Heart left ventricle (tissue), 16 donors: ENCODE results near the gene SIM1. TPM values are rescaled to one million over a fixed set of nuclear protein-coding genes. Genes with fewer than 3 reads are reported as not detected.

Source experiments
- ATAC-seq, 4 donors: fragments of 200-7000 bp; cut with Tn5 transposase; one replicate each; pipeline ENCODE4 v1.9.1; 2020 to 2022; ENCODE audit warnings: moderate library complexity in 4 of 4, mild to moderate bottlenecking in 3 of 4, moderate number of reproducible peaks in 1 of 4
- DNase-seq, 5 donors: peaks; one replicate each; pipeline ENCODE4 v3.0.0-alpha.2; 2020
- H3K27ac ChIP-seq, 12 donors: fragments of 200-600 bp; sonication (generic) in 4 of 12; one replicate each; pipeline versions ENCODE4 v1.5.0 to v1.8.0; 2016 to 2022; ENCODE audit warnings: mild to moderate bottlenecking in 2 of 12
- H3K27me3 ChIP-seq, 9 donors: fragments of 200-600 bp; sonication (generic) in 2 of 9; one replicate each; pipeline versions ENCODE4 v1.5.1 to v1.8.0; 2016 to 2022; ENCODE audit warnings: mild to moderate bottlenecking in 3 of 9
- H3K36me3 ChIP-seq, 9 donors: fragments of 200-600 bp; sonication (generic) in 2 of 9; one replicate each; pipeline versions ENCODE4 v1.5.0 to v1.8.0; 2018 to 2022; ENCODE audit warnings: mild to moderate bottlenecking in 2 of 9
- H3K4me1 ChIP-seq, 12 donors: fragments of 200-600 bp; sonication (generic) in 4 of 12; one replicate each; pipeline versions ENCODE4 v1.5.0 to v1.8.0; 2016 to 2022; ENCODE audit warnings: mild to moderate bottlenecking in 3 of 12
- H3K4me3 ChIP-seq, 12 donors: fragments of 200-600 bp; sonication (generic) in 4 of 12; one replicate each; pipeline versions ENCODE4 v1.5.0 to v1.8.0; 2017 to 2022; ENCODE audit warnings: mild to moderate bottlenecking in 9 of 12, moderate library complexity in 4 of 12
- H3K9me3 ChIP-seq, 12 donors: fragments of 200-600 bp; sonication (generic) in 4 of 12; one replicate each; pipeline versions ENCODE4 v1.5.0 to v1.8.0; 2016 to 2022; ENCODE audit warnings: mild to moderate bottlenecking in 1 of 12
- POLR2A ChIP-seq, 2 donors: fragments of 450-650 bp; IDR thresholded peaks; one replicate each; pipeline ENCODE4 v1.6.1; 2017; ENCODE audit warnings: antibody characterized with exemption in 2 of 2, mild to moderate bottlenecking in 2 of 2, moderate library complexity in 2 of 2
- WGBS, 4 donors: extraction: QIAGEN DNeasy Blood & Tissue Kit in 2 of 4; methylation state at CpG; one replicate each; pipeline versions ENCODE4 v1.1.5 to v1.1.7; 2013 to 2018; 5-methylcytosine and 5-hydroxymethylcytosine counted together
- intact Hi-C, 10 donors: fragments of 100-400 bp; cut with DNase I; formaldehyde crosslinking; loops; one replicate each; pipeline versions ENCODE4 v1.11.1 to v1.14.2; 2022
- polyA plus RNA-seq, 2 donors: library from polyadenylated mRNA; stranded (reverse); fragments of 200-250 nt; gene quantifications; one replicate each; pipeline ENCODE4 v1.2.3, GENCODE V29; 2013
- total RNA-seq, 9 donors: library from RNA; depleted of rRNA in 2 of 9; stranded (reverse); fragments of >200 nt in 2 of 9; fragmentation: NEBNext Ultra II Directional in 3 of 9; extraction: Animal tissue kit (Norgen Biotek cat#: 25700) in 3 of 9; gene quantifications; one replicate each; pipeline versions ENCODE4 v1.1.0 to v1.2.4, GENCODE V29; 2016 to 2023
- TF ChIP-seq, protein P1 (sequence below), 12 donors: fragments of 200-600 bp; sonication (generic) in 4 of 12; IDR thresholded peaks; one replicate each; pipeline versions ENCODE4 v1.5.0 to v1.8.0; 2018 to 2022; ENCODE audit warnings: antibody characterized with exemption in 12 of 12, mild to moderate bottlenecking in 5 of 12
- donor health status: ischemic (EF 13 %, LVEDD 7.1; RV severe dilation, severe dysfunction).
- donor health status: healthy with polysubstance abuse.
- donor health status: DM: no; HTN: yes; CAD: no.
- donor health status: DM: no; HTN: no; CAD: no.
- donor health status: ischemic (EF 25% LVEDD 6.9; RV normal size, moderate dysfunction).
- donor health status: ischemic (EF 25% LVEDD 5.7; RV mildly dilated, moderate dysfunction).
- donor health status: healthy.
- donor health status: DM: yes; HTN: yes; CAD: no.
- donor health status: ischemic (EF 35%, LVEDD 5.7; RV mildly dilated, moderate dysfunction).
- donor health status: nonischemic (EF 11% LVEDD 7.7; RV severe dilation, severe dysfunction).
- donor health status: DM: yes; HTN: yes; CAD: no.
- donor health status: PGD.
- donor health status: ischemic (EF 29% LVEDD 5.4; RV normal size, mild dysfunction).
- donor health status: nonischemic (EF 23%, LVEDD 6.1; RV moderate dilation, normal function).

SIM1 gene
- total and polyA plus RNA-seq, 11 donors, result 0.50 TPM; not detected in 10

- ATAC-seq, result no peak
- Histone ChIP-seq H3K27ac (no peak overlapping the region), H3K9me3 (no peaks in the 10 kb centered on the region), H3K4me3 (no peak overlapping the region), H3K4me1 (no peaks in the 10 kb centered on the region), H3K36me3 (no peaks in the 10 kb centered on the region), H3K27me3 (peaks cover 0 to 4% (median 0%) of the 10 kb centered on the region in 9 donors)
- DNase-seq, result no peak
- no peak for TF ChIP-seq POLR2A (IDR thresholded peaks at IDR 0.05)
- TF ChIP-seq, protein P1, sequence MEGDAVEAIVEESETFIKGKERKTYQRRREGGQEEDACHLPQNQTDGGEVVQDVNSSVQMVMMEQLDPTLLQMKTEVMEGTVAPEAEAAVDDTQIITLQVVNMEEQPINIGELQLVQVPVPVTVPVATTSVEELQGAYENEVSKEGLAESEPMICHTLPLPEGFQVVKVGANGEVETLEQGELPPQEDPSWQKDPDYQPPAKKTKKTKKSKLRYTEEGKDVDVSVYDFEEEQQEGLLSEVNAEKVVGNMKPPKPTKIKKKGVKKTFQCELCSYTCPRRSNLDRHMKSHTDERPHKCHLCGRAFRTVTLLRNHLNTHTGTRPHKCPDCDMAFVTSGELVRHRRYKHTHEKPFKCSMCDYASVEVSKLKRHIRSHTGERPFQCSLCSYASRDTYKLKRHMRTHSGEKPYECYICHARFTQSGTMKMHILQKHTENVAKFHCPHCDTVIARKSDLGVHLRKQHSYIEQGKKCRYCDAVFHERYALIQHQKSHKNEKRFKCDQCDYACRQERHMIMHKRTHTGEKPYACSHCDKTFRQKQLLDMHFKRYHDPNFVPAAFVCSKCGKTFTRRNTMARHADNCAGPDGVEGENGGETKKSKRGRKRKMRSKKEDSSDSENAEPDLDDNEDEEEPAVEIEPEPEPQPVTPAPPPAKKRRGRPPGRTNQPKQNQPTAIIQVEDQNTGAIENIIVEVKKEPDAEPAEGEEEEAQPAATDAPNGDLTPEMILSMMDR (IDR thresholded peaks at IDR 0.05), result no peak
- intact Hi-C loops, result no loop called here
- 31 to 44% (median 34%) methylated on average over 3 of the region's 3 CpGs for WGBS, 4 donors
Measured at GRCh38 chr6:100388868-100389519, 75.7 kb downstream of the SIM1 start.

DNA sequence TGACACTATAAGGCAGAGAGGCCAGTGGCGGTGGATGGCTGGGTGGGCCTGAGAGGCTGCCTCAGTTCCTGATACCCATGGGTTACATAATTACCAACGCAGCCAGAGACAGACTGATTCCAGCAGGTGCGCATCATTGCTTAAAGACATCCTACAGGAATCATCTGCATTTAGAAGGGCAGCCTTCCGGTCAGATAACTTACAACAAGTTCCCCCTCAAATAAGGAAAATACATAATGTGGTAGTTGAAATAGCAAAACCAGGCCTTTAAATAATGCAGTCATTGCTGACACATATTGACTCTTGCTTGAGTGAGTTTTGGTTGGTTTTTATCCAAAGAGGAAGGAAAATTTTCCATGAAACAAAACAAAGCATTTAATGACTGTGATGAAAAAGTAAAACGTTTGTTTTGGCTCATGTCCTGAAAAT lies 81.9 kb downstream of the SIM1 start:
- Histone ChIP-seq H3K4me3 (no peak overlapping the region), H3K36me3 (no peaks in the 10 kb centered on the region), H3K27me3 (no peaks in the 10 kb centered on the region), H3K9me3 (no peaks in the 10 kb centered on the region), H3K27ac (no peak overlapping the region), H3K4me1 (no peaks in the 10 kb centered on the region)
- TF ChIP-seq, protein P1 (IDR thresholded peaks at IDR 0.05), result no peak
- no peak for TF ChIP-seq POLR2A (IDR thresholded peaks at IDR 0.05)
- 63 to 77% (median 73%) methylated on average over 5 of the region's 5 CpGs for WGBS, 4 donors
- no peak for DNase-seq
- intact Hi-C loops, result no loop called here
- no peak for ATAC-seq

GRCh38 chr6:100382031-100382430 lies 82.7 kb downstream of the SIM1 start:
- 87 to 92% (median 88%) methylated on average over 3 of the region's 3 CpGs for WGBS, 4 donors
- H3K9me3 ChIP-seq, result no peaks in the 10 kb centered on the region
- TF ChIP-seq, protein P1 (IDR thresholded peaks at IDR 0.05), result no peak
- no peak for TF ChIP-seq POLR2A (IDR thresholded peaks at IDR 0.05)
- no peaks in the 10 kb centered on the region for H3K36me3 ChIP-seq
- intact Hi-C loops, result no loop called here
- no peaks in the 10 kb centered on the region for H3K27me3 ChIP-seq
- no peak overlapping the region for H3K4me3 ChIP-seq
- no peaks in the 10 kb centered on the region for H3K4me1 ChIP-seq
- DNase-seq (no peak), ATAC-seq (no peak)
- no peak overlapping the region for H3K27ac ChIP-seq

- Histone ChIP-seq H3K27ac (no peak overlapping the region), H3K9me3 (no peaks in the 10 kb centered on the region), H3K36me3 (no peaks in the 10 kb centered on the region), H3K27me3 (no peaks in the 10 kb centered on the region), H3K4me1 (no peaks in the 10 kb centered on the region), H3K4me3 (no peak overlapping the region)
- 61 to 71% (median 67%) methylated on average over 6 of the region's 6 CpGs for WGBS, 4 donors
- ATAC-seq (no peak), DNase-seq (no peak)
- intact Hi-C loops, result no loop called here
- TF ChIP-seq, protein P1 (IDR thresholded peaks at IDR 0.05), result no peak
- TF ChIP-seq POLR2A (IDR thresholded peaks at IDR 0.05), result no peak
Measured at GRCh38 chr6:100381111-100381510, 83.6 kb downstream of the SIM1 start.
